H9 (cell line): Measurements from ENCODE around the gene PARD6G. TPM values are rescaled to one million over a fixed set of nuclear protein-coding genes. Genes with fewer than 3 reads are reported as not detected.

ENCODE experiments used
- DNase-seq: peaks from one replicate; pipeline ENCODE4 v3.0.0-alpha.2; 2017
- H2AFZ ChIP-seq: one replicate; pipeline ENCODE4 v1.6.1; 2013; ENCODE audit warnings: mild to moderate bottlenecking, low read length, control low read depth, moderate library complexity
- H2AK5ac ChIP-seq: 2 replicates; pipeline ENCODE4 v1.6.1; 2013; ENCODE audit warnings: low read length, control low read depth, mixed read lengths; ENCODE audit not compliant: insufficient read length
- H2BK120ac ChIP-seq: one replicate; pipeline ENCODE4 v1.6.1; 2013; ENCODE audit warnings: low read depth, mild to moderate bottlenecking, low read length, control low read depth, inconsistent platforms; ENCODE audit not compliant: poor library complexity, severe bottlenecking
- H2BK12ac ChIP-seq: 2 replicates; pipeline ENCODE4 v1.6.1; 2013; ENCODE audit warnings: low read length, control low read depth, mixed read lengths, low read depth; ENCODE audit not compliant: insufficient read length
- H2BK15ac ChIP-seq: 2 replicates; pipeline ENCODE4 v1.6.1; 2013; ENCODE audit warnings: low read depth, low read length, control low read depth
- H2BK20ac ChIP-seq: one replicate; pipeline ENCODE4 v1.6.1; 2013; ENCODE audit warnings: low read depth, mild to moderate bottlenecking, low read length, control low read depth, inconsistent platforms; ENCODE audit not compliant: poor library complexity, severe bottlenecking
- H2BK5ac ChIP-seq: 2 replicates; pipeline ENCODE4 v1.6.1; 2013; ENCODE audit warnings: low read length, control low read depth, mixed read lengths; ENCODE audit not compliant: insufficient read length
- H3K14ac ChIP-seq: 2 replicates; pipeline ENCODE4 v1.6.1; 2013; ENCODE audit warnings: low read length, control low read depth; ENCODE audit not compliant: insufficient read depth
- H3K18ac ChIP-seq: 2 replicates; pipeline ENCODE4 v1.6.1; 2013; ENCODE audit warnings: low read depth, mild to moderate bottlenecking, mixed read lengths, low read length, control low read depth; ENCODE audit not compliant: insufficient read length
- H3K23ac ChIP-seq: 2 replicates; pipeline ENCODE4 v1.6.1; 2013; ENCODE audit warnings: low read length, control low read depth, mixed read lengths, low read depth; ENCODE audit not compliant: insufficient read length
- H3K23me2 ChIP-seq: 2 replicates; pipeline ENCODE4 v1.6.1; 2013; ENCODE audit warnings: low read depth, mild to moderate bottlenecking, mixed read lengths, low read length, control low read depth; ENCODE audit not compliant: insufficient read length, poor library complexity, severe bottlenecking
- H3K27ac ChIP-seq: 2 replicates; pipeline ENCODE4 v1.5.1; 2013; ENCODE audit warnings: low read length, control low read depth, mixed read lengths, low read depth; ENCODE audit not compliant: insufficient read length
- H3K27me3 ChIP-seq: 2 replicates; pipeline ENCODE4 v1.6.1; 2013; ENCODE audit warnings: low read length, control low read depth, inconsistent platforms; ENCODE audit not compliant: insufficient read depth
- H3K4ac ChIP-seq: 2 replicates; pipeline ENCODE4 v1.6.1; 2013; ENCODE audit warnings: low read depth, mild to moderate bottlenecking, control low read depth, inconsistent platforms, low read length, moderate library complexity
- H3K4me1 ChIP-seq: 2 replicates; pipeline ENCODE4 v1.6.1; 2013; ENCODE audit warnings: low read length, control low read depth, inconsistent platforms; ENCODE audit not compliant: insufficient read depth
- H3K4me2 ChIP-seq: 2 replicates; pipeline ENCODE4 v1.6.1; 2013; ENCODE audit warnings: low read length, control low read depth, mixed read lengths; ENCODE audit not compliant: insufficient read length, insufficient read depth
- H3K56ac ChIP-seq: 2 replicates; pipeline ENCODE4 v1.6.1; 2013; ENCODE audit warnings: low read depth, mild to moderate bottlenecking, mixed read lengths, low read length, control low read depth; ENCODE audit not compliant: insufficient read length
- H3K79me1 ChIP-seq: 2 replicates; pipeline ENCODE4 v1.6.1; 2013; ENCODE audit warnings: low read depth, mild to moderate bottlenecking, moderate library complexity, low read length, control low read depth, inconsistent platforms; ENCODE audit not compliant: insufficient read depth, poor library complexity, severe bottlenecking
- H3K79me2 ChIP-seq: 2 replicates; pipeline ENCODE4 v1.6.1; 2013; ENCODE audit warnings: low read length, control low read depth, inconsistent platforms; ENCODE audit not compliant: insufficient read depth
- H3K9ac ChIP-seq: 2 replicates; pipeline ENCODE4 v1.6.1; 2013; ENCODE audit warnings: low read length, control low read depth, mixed read lengths; ENCODE audit not compliant: insufficient read length; ENCODE audit errors: extremely low read depth
- H3K9me3 ChIP-seq: one replicate; pipeline ENCODE4 v1.6.1; 2013; ENCODE audit warnings: low read depth, low read length, inconsistent platforms; ENCODE audit not compliant: control insufficient read depth
- H3T11ph ChIP-seq: one replicate; pipeline ENCODE4 v1.6.1; 2013; ENCODE audit warnings: mild to moderate bottlenecking, low read length, control low read depth, inconsistent platforms
- H4K20me1 ChIP-seq: one replicate; pipeline ENCODE4 v1.6.1; 2013; ENCODE audit not compliant: control insufficient read depth, insufficient read length, insufficient read depth
- H4K5ac ChIP-seq: 2 replicates; pipeline ENCODE4 v1.6.1; 2013; ENCODE audit warnings: low read depth, mild to moderate bottlenecking, mixed read lengths, low read length, control low read depth; ENCODE audit not compliant: insufficient read length
- H4K8ac ChIP-seq: replicated peaks from 2 replicates; pipeline ENCODE4 v1.6.1; 2013; ENCODE audit warnings: low read length, control low read depth, mixed read lengths, low read depth; ENCODE audit not compliant: insufficient read length
- H4K91ac ChIP-seq: 2 replicates; pipeline ENCODE4 v1.6.1; 2013; ENCODE audit warnings: low read depth, mild to moderate bottlenecking, moderate library complexity, mixed read lengths, low read length, control low read depth; ENCODE audit not compliant: insufficient read length
- H3K27ac Mint-ChIP-seq, 3 experiments: 2 replicates in 2 of 3; 3 replicates in 1 of 3; pipeline ENCODE4 v1.8.0; 2020 to 2021; ENCODE audit warnings: mixed read lengths in 3 of 3, mild to moderate bottlenecking in 1 of 3, moderate library complexity in 1 of 3
- H3K27me3 Mint-ChIP-seq: 2 replicates; pipeline ENCODE4 v1.8.0; 2021; ENCODE audit warnings: low read depth, mild to moderate bottlenecking, moderate library complexity, mixed read lengths
- H3K36me3 Mint-ChIP-seq, 3 experiments: 2 replicates in 2 of 3; 3 replicates in 1 of 3; pipeline ENCODE4 v1.8.0; 2020 to 2021; ENCODE audit warnings: low read depth in 3 of 3, mixed read lengths in 3 of 3; ENCODE audit not compliant: insufficient read depth in 1 of 3
- H3K4me1 Mint-ChIP-seq, 2 experiments: 2 replicates each; pipeline ENCODE4 v1.8.0; 2020; ENCODE audit warnings: mixed read lengths in 2 of 2
- H3K4me3 Mint-ChIP-seq, 2 experiments: 2 replicates in 1 of 2; 3 replicates in 1 of 2; pipeline ENCODE4 v1.8.0; 2020 to 2021; ENCODE audit warnings: mild to moderate bottlenecking in 2 of 2, mixed read lengths in 2 of 2, moderate library complexity in 1 of 2
- H3K9me3 Mint-ChIP-seq, 2 experiments: 2 replicates in 1 of 2; 3 replicates in 1 of 2; pipeline ENCODE4 v1.8.0; 2020; ENCODE audit warnings: mild to moderate bottlenecking in 2 of 2, mixed read lengths in 2 of 2, moderate library complexity in 1 of 2
- WGBS: extraction: QIAGEN DNeasy Blood & Tissue Kit; methylation state at CpG from one replicate; pipeline ENCODE4 v1.1.7; 2013; ENCODE audit warnings: missing lambda C conversion rate, low lambda C conversion rate, mixed read lengths; ENCODE audit not compliant: insufficient read length; ENCODE audit errors: extremely low coverage; 5-methylcytosine and 5-hydroxymethylcytosine counted together
- total RNA-seq: library from RNA; stranded (reverse); gene quantifications from 2 replicates; pipeline ENCODE4 v1.2.1, GENCODE V29; 2021
- TF ChIP-seq, protein P1 (sequence below): fragments of 200-600 bp; sonication (generic); conservative IDR thresholded peaks from 3 replicates; pipeline ENCODE4 v1.8.0; 2021; ENCODE audit warnings: antibody characterized with exemption, mild to moderate bottlenecking

Gene PARD6G
- total RNA-seq, 1 experiment from 2014 or later = 11.2 TPM

DNA sequence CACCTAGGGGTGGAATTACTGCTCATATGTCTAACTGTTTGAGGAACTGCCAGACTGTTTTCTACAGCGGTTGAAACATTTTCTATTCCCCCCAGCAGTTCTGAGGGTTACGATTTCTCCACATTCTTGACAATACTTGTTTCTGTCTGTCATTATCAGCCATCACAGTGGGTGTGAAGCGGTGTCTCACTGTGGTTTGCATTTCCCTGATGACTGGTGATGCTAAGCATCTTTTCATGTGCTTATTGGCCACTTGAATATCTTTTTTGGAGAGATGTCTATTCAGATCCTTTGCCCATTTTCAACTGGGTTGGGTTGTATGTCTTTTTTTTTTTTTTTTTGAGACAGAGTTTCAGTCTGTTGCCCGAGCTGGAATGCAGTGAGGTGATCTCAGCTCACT, 75.3 kb downstream of the PARD6G start:
- H2BK12ac ChIP-seq = no peak overlapping the region
- TF ChIP-seq, protein P1, sequence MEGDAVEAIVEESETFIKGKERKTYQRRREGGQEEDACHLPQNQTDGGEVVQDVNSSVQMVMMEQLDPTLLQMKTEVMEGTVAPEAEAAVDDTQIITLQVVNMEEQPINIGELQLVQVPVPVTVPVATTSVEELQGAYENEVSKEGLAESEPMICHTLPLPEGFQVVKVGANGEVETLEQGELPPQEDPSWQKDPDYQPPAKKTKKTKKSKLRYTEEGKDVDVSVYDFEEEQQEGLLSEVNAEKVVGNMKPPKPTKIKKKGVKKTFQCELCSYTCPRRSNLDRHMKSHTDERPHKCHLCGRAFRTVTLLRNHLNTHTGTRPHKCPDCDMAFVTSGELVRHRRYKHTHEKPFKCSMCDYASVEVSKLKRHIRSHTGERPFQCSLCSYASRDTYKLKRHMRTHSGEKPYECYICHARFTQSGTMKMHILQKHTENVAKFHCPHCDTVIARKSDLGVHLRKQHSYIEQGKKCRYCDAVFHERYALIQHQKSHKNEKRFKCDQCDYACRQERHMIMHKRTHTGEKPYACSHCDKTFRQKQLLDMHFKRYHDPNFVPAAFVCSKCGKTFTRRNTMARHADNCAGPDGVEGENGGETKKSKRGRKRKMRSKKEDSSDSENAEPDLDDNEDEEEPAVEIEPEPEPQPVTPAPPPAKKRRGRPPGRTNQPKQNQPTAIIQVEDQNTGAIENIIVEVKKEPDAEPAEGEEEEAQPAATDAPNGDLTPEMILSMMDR = no peak
- H3K79me1 ChIP-seq = no peaks in the 10 kb centered on the region
- H3T11ph ChIP-seq = no peak overlapping the region
- no peak overlapping the region for H2AK5ac ChIP-seq
- H3K23ac ChIP-seq = no peak overlapping the region
- no peak overlapping the region for H3K27ac ChIP-seq
- H2BK20ac ChIP-seq = no peak overlapping the region
- H2BK120ac ChIP-seq = no peak overlapping the region
- no peak overlapping the region for H3K4me2 ChIP-seq
- no peak overlapping the region for H3K14ac ChIP-seq
- no peak for DNase-seq
- H3K9me3 ChIP-seq = no peaks in the 10 kb centered on the region
- H3K4me1 Mint-ChIP-seq = peaks cover 3 to 8% of the 10 kb centered on the region in 2 experiments; a peak in 3 of 4 replicates
- H3K27me3 ChIP-seq = no peaks in the 10 kb centered on the region
- no peak overlapping the region for H3K56ac ChIP-seq
- H2BK5ac ChIP-seq = no peak overlapping the region
- no CpG with 5 or more reads among the region's 4 CpGs for WGBS
- H2BK15ac ChIP-seq = no peak overlapping the region
- H3K79me2 ChIP-seq = no peaks in the 10 kb centered on the region
- H3K27ac Mint-ChIP-seq = no peak overlapping the region
- no peak overlapping the region for H4K5ac ChIP-seq
- peaks cover 0 to 1% (median 0%) of the 10 kb centered on the region in 3 experiments; a peak in 1 of 7 replicates for H3K36me3 Mint-ChIP-seq
- H3K4ac ChIP-seq = no peak overlapping the region
- H3K4me1 ChIP-seq = no peaks in the 10 kb centered on the region
- no peak overlapping the region for H3K4me3 Mint-ChIP-seq
- no peak overlapping the region for H2AFZ ChIP-seq
- no peak overlapping the region for H4K8ac ChIP-seq
- no peaks in the 10 kb centered on the region for H3K23me2 ChIP-seq
- H4K20me1 ChIP-seq = no peaks in the 10 kb centered on the region
- no peak overlapping the region for H3K18ac ChIP-seq
- H3K27me3 Mint-ChIP-seq = peaks cover 2% of the 10 kb centered on the region
- H3K9ac ChIP-seq = no peak overlapping the region
- no peak overlapping the region for H4K91ac ChIP-seq
- no peaks in the 10 kb centered on the region for H3K9me3 Mint-ChIP-seq
